ENCODE measurements around the gene RER1.

Gene RER1

GRCh38 chr1:2452201-2452931 lies 60.7 kb downstream of the RER1 start:
- no peaks in the 10 kb centered on the region for H3K79me2 ChIP-seq (ENCODE audit: insufficient read depth, low read length)
- no peak overlapping the region for H3K4me3 ChIP-seq (ENCODE audit: insufficient read depth, low read length, poor library complexity, severe bottlenecking)
- H3F3A ChIP-seq (ENCODE audit: insufficient read depth): no peaks in the 10 kb centered on the region
- H3K4me2 ChIP-seq (ENCODE audit: low read depth, low read length, poor library complexity, severe bottlenecking): no peak overlapping the region
- no peaks in the 10 kb centered on the region for H3K9me3 ChIP-seq (ENCODE audit: insufficient read depth, low read length)
- no peak overlapping the region for H3K9ac ChIP-seq (ENCODE audit: low read length)
- H3K27me3 ChIP-seq (ENCODE audit: low read length): no peaks in the 10 kb centered on the region
- no peak overlapping the region for H2AFZ ChIP-seq (ENCODE audit: low read depth, low read length, severe bottlenecking)
- H4K20me1 ChIP-seq (ENCODE audit: low read depth, low read length): no peaks in the 10 kb centered on the region
- no peak overlapping the region for H3K27ac ChIP-seq (ENCODE audit: low read depth, low read length)
- H3K36me3 ChIP-seq (ENCODE audit: low read length): no peaks in the 10 kb centered on the region
- no peak for TF ChIP-seq EZH2phosphoT487 (conservative IDR thresholded peaks at IDR 0.05; ENCODE audit: low read length)
- TF ChIP-seq, protein P1, sequence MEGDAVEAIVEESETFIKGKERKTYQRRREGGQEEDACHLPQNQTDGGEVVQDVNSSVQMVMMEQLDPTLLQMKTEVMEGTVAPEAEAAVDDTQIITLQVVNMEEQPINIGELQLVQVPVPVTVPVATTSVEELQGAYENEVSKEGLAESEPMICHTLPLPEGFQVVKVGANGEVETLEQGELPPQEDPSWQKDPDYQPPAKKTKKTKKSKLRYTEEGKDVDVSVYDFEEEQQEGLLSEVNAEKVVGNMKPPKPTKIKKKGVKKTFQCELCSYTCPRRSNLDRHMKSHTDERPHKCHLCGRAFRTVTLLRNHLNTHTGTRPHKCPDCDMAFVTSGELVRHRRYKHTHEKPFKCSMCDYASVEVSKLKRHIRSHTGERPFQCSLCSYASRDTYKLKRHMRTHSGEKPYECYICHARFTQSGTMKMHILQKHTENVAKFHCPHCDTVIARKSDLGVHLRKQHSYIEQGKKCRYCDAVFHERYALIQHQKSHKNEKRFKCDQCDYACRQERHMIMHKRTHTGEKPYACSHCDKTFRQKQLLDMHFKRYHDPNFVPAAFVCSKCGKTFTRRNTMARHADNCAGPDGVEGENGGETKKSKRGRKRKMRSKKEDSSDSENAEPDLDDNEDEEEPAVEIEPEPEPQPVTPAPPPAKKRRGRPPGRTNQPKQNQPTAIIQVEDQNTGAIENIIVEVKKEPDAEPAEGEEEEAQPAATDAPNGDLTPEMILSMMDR (IDR thresholded peaks at IDR 0.05; ENCODE audit: insufficient read depth, low read length, poor library complexity, severe bottlenecking): no peak
- H3K9me2 ChIP-seq (replicated peaks; ENCODE audit: insufficient read depth, low read length): no peaks in the 10 kb centered on the region

DNA sequence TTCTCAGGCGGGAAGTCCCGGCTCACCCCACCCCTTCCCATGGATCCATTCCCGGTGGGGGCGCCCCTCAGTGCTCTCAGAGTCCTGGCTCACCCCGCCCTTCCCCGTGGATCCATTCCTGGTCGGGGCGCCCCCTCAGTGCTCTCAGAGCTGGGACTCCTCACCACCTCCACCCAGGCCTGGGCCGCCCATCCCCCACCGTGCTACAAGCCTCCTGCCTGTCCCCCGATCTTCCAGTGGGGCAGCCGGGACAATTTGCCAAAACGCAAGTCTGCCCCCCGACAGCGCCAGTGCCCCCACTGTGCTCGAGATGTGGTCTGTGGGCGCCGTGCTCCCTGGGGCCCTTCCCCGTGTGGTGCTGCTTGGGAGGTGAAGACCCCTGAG lies 61.3 kb downstream of the RER1 start:
- Histone ChIP-seq H3K4me2 (ENCODE audit: low read depth, low read length, poor library complexity, severe bottlenecking) (no peak overlapping the region), H3K27ac (ENCODE audit: low read depth, low read length) (no peak overlapping the region), H3K4me3 (ENCODE audit: insufficient read depth, low read length, poor library complexity, severe bottlenecking) (no peak overlapping the region), H3K9me2 (replicated peaks; ENCODE audit: insufficient read depth, low read length) (no peaks in the 10 kb centered on the region), H3K79me2 (ENCODE audit: insufficient read depth, low read length) (no peaks in the 10 kb centered on the region), H3K9me3 (ENCODE audit: insufficient read depth, low read length) (no peaks in the 10 kb centered on the region), H3K27me3 (ENCODE audit: low read length) (no peaks in the 10 kb centered on the region), H3F3A (ENCODE audit: insufficient read depth) (no peaks in the 10 kb centered on the region), H2AFZ (ENCODE audit: low read depth, low read length, severe bottlenecking) (no peak overlapping the region), H4K20me1 (ENCODE audit: low read depth, low read length) (no peaks in the 10 kb centered on the region), H3K36me3 (ENCODE audit: low read length) (no peaks in the 10 kb centered on the region), H3K9ac (ENCODE audit: low read length) (no peak overlapping the region)
- TF ChIP-seq, protein P1 (IDR thresholded peaks at IDR 0.05; ENCODE audit: insufficient read depth, low read length, poor library complexity, severe bottlenecking): no peak
- no peak for TF ChIP-seq EZH2phosphoT487 (conservative IDR thresholded peaks at IDR 0.05; ENCODE audit: low read length)

- Histone ChIP-seq H3K9me2 (replicated peaks; ENCODE audit: insufficient read depth, low read length) (no peaks in the 10 kb centered on the region), H3K9ac (ENCODE audit: low read length) (no peak overlapping the region), H3K4me3 (ENCODE audit: insufficient read depth, low read length, poor library complexity, severe bottlenecking) (no peak overlapping the region), H3K4me2 (ENCODE audit: low read depth, low read length, poor library complexity, severe bottlenecking) (no peak overlapping the region), H3F3A (ENCODE audit: insufficient read depth) (no peaks in the 10 kb centered on the region), H3K36me3 (ENCODE audit: low read length) (no peaks in the 10 kb centered on the region), H3K27me3 (ENCODE audit: low read length) (no peaks in the 10 kb centered on the region), H3K9me3 (ENCODE audit: insufficient read depth, low read length) (no peaks in the 10 kb centered on the region), H3K27ac (ENCODE audit: low read depth, low read length) (no peak overlapping the region), H4K20me1 (ENCODE audit: low read depth, low read length) (no peaks in the 10 kb centered on the region), H3K79me2 (ENCODE audit: insufficient read depth, low read length) (no peaks in the 10 kb centered on the region), H2AFZ (ENCODE audit: low read depth, low read length, severe bottlenecking) (no peak overlapping the region)
- TF ChIP-seq, protein P1 (IDR thresholded peaks at IDR 0.05; ENCODE audit: insufficient read depth, low read length, poor library complexity, severe bottlenecking): no peak
- TF ChIP-seq EZH2phosphoT487 (conservative IDR thresholded peaks at IDR 0.05; ENCODE audit: low read length): no peak
Observed at GRCh38 chr1:2454227-2454626, 62.6 kb downstream of the RER1 start.

Measured in SU-DHL-6 (cell line).